ENCODE results near the gene PKIG.

DNA sequence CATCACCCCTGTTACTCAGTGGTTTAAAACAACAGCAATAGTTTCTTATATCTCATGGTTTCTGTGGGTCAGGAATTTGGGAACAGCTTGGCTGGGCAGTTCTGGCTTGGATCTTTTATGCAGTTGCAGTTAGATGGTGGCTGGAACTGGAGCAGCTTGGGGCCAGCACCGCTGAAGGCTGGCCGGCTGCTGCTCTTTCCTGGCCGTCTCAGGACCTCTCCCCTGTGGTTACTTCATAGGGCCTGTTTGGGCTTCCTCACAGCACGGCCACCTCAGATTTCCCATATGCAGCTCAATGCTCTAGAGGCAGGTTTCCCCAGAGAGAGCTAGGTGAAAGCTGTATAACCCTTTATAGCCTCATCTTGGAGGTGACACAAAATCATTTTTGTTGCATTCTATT, 15.6 kb downstream of the PKIG start:
- TF ChIP-seq, protein P1, sequence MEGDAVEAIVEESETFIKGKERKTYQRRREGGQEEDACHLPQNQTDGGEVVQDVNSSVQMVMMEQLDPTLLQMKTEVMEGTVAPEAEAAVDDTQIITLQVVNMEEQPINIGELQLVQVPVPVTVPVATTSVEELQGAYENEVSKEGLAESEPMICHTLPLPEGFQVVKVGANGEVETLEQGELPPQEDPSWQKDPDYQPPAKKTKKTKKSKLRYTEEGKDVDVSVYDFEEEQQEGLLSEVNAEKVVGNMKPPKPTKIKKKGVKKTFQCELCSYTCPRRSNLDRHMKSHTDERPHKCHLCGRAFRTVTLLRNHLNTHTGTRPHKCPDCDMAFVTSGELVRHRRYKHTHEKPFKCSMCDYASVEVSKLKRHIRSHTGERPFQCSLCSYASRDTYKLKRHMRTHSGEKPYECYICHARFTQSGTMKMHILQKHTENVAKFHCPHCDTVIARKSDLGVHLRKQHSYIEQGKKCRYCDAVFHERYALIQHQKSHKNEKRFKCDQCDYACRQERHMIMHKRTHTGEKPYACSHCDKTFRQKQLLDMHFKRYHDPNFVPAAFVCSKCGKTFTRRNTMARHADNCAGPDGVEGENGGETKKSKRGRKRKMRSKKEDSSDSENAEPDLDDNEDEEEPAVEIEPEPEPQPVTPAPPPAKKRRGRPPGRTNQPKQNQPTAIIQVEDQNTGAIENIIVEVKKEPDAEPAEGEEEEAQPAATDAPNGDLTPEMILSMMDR (IDR thresholded peaks at IDR 0.05; ENCODE audit: poor library complexity) = no peak
- TF ChIP-seq EZH2 (IDR thresholded peaks at IDR 0.05; ENCODE audit: borderline replicate concordance) (no peak), EZH2phosphoT487 (IDR thresholded peaks at IDR 0.05; ENCODE audit: low read depth, severe bottlenecking, unreplicated experiment) (no peak)
